NCI-H748 (cell line): ENCODE data around the gene STX10.

Experiments used
- DNase-seq: peaks from one replicate; lab custom pipeline; 2025; ENCODE audit not compliant: unreplicated experiment; lab: John Stamatoyannopoulos, UW

STX10 gene

DNA sequence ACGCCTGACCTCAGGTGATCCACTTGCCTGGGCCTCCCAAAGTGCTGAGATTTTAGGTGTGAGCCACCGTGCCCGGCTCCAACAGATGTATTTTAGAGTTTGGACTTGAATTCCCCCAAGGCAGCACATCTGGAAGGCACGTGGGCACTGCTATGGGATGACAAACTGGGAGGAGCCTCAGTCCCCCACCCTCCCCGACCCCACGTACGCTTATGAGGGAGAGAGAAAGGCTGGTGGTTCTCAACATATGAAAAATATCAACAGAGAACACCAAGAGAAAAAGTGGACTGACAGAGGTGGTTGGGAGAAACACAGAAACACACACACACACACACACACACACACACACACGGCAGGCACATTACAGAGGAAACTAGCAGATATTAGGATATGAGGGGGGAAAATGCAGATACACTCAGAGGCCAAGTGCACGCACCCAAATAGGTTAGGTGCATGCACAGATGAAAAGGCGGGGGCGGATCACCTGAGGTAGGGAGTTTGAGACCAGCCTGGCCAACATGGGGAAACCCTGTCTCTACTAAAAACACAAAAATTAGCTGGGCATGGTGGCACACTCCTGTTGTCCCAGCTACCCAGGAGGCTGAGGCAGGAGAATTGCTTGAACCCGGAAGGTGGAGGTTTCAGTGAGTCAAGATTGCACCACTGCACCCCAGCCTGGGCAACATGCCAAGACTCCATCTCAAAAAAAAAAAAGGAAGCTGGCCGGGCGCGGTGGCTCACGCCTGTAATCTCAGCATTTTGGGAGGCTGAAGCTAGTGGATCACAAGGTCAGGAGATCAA is 3.2 kb downstream of the STX10 start:
- no peak for DNase-seq

DNA sequence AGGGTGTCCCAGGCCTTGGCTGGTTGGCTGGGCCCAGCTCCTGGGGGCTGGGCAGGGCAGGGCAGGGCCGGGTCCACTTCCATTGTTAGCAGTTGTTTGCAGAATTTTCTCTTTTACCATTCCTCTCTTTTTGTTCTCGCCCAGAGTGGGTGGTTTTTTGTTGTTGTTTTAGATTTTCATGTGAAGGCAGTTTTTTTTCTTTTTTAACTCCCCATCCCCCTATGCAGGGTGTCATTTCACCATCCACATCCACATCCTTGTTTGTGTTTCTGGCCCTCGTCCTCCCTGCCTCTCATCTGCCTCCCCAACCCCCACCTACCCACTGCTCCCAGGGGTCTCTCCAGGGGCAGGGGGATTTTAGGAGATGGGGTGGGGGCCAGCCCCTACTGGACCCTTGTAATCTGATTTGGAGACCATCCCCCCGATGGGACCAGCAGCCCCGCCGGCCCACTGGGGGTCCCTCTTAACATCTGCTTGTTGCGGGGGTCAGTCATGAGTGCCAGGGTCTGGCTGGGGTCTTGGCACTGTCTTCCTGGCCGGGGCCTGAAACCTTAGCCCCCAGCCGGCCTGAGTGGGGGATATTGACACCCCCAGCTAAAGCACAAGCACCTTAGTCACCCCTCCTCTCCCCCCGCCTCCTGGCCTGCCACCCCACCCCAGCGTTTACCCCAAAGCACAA is 10.4 kb downstream of the STX10 start:
- DNase-seq: no peak

DNA sequence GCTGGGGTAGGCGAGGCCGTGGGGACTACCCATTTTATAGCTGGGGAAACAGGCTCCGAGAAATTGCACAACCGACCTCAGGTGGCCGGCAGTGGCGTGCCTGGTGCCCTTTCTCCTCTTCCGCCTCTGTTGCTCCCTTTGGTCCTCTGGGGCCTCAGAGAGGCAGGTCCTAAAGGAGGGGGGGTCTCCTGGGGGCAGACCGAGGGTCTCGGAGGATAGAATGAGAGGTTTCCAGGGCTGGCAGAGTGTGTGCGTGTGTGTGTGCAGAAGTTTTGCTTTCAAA is 11.3 kb downstream of the STX10 start:
- no peak for DNase-seq

DNA sequence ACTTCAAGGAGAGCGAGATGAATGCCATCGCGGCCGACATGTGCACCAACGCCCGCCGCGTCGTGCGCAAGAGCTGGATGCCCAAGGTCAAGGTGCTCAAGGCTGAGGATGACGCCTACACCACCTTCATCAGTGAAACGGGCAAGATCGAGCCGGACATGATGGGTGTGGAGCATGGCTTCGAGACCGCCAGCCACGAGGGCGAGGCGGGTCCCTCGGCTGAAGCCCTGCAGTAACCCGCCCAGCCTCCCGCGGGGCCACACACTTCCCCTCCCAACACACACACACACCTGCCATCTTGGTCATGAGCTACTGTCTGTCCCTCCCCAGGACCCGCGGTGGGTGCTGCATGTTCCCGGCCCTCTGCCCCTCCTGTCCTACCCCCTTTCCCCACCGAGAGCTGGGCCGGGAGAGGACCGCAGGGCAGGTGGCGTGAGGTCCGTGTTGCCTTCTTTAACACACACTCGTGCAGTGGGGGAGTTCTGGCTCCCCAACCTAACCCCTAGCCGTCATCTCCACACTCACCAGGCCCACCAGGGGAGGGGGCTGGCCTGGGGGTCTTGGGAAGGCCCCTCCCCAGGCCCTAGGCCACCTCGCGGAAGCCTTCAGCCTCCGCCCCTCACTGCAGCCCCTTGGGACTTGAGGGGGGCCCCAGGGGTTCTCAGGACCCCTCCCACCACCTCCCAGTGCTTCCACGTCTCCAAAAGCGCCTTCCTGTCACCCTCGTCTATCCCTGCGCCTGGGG is 11.8 kb downstream of the STX10 start:
- DNase-seq: no peak

DNA sequence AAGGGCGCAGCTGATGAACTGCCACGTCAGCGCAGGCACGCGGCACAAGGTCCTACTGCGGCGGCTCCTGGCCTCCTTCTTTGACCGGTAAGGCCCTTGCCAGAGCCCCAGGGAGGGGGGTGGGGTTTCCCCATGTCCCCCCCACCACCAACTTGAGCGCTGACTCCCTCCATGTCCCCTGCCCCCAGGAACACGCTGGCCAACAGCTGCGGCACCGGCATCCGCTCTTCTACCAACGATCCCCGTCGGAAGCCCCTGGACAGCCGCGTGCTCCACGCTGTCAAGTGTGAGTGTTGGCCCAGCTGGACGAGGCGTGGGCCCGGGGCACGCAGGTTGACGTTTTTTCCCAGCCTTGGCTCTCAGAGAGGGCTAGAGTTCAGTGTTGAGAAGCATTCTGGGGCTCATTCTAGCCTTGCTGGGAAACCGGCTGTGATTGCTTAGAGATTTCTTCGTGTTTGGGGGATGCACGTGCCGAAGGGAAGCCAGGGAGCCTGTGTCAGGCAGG is 12.8 kb downstream of the STX10 start:
- no peak for DNase-seq

DNA sequence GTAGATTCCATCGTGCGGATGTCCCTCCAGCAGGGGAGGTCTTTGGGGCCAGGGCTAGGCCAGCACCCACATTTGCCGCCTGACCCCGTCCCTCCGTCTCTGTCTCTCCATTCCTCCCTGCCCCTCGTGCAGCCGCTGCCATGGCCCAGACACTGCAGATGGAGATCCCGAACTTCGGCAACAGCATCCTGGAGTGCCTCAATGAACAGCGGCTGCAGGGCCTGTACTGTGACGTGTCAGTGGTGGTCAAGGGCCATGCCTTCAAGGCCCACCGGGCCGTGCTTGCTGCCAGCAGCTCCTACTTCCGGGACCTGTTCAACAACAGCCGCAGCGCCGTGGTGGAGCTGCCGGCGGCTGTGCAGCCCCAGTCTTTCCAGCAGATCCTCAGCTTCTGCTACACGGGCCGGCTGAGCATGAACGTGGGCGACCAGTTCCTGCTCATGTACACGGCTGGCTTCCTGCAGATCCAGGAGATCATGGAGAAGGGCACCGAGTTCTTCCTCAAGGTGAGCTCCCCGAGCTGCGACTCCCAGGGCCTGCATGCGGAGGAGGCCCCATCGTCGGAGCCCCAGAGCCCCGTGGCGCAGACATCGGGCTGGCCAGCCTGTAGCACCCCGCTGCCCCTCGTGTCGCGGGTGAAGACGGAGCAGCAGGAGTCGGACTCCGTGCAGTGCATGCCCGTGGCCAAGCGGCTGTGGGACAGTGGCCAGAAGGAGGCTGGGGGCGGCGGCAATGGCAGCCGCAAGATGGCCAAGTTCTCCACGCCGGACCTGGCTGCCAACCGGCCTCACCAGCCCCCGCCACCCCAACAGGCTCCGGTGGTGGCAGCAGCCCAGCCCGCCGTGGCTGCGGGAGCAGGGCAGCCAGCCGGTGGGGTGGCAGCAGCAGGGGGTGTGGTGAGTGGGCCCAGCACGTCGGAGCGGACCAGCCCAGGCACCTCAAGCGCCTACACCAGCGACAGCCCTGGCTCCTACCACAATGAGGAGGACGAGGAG is 14.8 kb downstream of the STX10 start:
- DNase-seq: no peak

DNA sequence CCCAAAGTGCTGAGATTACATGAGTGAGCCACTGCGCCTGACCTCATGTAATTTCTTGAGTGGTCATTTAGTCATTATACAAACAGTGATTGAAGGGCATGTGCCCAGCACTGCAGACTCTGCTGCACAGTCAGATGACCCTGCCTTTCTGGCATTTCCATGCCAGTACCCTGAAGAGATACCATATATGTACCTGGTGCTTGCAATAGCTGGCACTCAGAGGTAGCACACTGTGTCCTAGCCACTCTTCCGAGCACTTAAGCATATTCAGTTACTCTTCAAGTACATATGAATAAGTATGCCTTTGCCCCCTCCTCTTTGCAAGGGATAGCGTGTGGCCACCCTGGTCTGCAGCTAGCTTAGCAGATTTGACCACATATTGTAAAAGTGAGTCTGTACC is 15.5 kb downstream of the STX10 start:
- no peak for DNase-seq

DNA sequence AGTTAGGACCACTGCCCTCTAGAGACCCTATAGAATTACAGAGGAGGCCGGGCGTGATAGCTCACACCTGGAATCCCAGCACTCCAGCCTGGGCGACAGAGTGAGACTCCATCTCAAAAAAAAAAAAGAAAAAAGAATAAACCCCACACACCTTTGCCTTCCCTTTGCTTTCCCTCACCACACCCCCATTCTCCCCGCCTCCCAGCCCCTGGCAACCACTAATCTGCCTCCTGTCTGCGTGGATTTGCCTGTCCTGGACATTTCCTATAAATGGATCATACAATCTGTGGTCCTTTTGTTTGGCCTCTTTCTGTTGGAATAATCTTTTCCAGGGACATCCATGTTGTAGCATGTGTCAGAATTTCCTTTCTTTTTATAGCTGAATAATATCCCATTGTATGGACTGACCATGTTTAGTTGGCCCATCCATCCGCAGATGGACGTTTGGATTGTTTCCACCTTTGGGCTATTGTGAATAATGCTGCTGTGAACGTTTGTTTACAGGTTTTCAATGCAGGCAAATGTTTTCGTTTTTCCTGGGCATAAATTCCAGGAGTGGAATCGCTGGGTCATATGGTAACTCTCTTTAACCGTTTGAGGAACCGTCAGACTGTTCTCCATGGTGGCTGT is 16.8 kb downstream of the STX10 start:
- no peak for DNase-seq

DNA sequence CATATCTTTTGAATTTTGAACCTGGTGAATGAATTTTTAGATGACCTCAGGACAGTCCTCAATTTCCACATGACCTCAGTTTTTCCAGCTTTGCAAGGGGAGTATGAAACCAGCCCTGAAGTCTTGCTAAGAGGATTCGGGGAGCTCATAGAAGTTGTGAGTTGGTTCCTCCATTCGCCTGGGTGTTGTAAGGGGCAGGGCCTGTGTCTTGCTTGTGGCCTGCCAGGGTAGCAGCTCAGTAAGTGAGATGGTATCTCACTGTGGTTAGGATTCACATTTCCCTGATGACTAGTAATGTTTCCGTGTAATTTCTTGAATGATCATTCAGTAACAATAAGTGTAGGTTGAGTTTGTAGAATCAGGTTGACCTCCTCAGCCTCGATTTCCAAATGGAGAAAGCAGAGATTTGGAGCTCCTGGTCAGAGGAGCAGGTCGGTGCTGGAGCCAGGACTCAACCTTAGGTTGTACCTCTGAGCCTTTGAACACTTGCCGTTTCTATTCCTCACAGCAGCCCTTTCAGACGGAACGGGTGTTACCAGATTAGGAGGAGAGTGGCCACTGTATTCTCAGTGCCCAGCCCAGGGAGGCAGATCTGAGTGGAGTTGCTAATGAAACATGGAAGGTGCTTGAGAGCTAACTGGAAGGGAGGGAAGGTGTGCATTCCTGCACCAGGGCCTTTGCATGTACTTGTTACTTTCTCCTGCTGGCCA is 17.5 kb downstream of the STX10 start:
- no peak for DNase-seq

DNA sequence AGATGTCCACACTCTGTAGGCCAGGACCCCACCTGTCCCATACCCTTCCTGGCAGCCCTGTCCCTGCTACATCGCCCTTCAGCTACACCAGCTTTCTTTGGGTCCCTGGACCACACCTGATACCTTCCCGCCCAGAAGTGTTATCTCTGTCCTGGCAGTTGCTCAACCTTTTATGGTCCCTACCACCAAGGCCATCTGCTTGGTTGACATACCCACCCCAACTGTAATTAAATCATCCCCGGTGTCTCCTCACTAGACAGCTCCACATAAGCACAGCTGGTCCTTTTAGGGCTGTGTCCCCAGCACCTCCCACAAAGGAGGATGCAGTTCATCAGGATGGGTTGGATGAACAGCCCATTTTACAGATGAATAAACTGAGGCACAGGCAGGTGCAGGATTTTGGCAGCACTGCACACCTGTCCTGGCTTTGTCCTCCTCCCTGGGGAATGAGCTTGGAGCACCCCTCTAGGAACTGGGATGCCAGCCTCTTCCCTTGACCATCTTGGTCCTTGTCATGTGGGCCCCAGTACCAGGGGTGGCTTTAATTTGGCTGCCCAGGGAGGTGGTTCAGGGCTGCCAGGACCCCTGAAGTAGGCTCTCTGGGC is 19.2 kb downstream of the STX10 start:
- no peak for DNase-seq

DNA sequence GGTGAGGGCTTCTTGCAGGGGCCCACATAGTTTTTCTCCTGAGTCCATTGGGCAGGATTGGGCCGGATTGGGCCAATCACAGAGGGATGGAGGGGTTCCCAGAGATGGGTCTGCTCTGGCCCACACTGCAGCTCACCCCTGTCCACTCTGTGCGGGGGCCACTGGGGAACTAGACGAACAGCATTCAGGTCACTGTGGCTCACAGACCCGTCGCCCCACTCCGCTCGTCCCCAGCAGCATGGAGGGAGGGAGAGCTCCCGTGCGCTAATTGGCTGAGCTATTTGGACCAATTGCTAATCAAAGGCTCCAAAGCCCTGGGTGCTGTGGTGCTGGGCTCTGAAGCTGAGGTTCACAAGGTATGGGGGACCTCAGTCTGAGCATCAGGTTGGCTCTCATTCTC is 20.8 kb downstream of the STX10 start:
- no peak for DNase-seq

DNA sequence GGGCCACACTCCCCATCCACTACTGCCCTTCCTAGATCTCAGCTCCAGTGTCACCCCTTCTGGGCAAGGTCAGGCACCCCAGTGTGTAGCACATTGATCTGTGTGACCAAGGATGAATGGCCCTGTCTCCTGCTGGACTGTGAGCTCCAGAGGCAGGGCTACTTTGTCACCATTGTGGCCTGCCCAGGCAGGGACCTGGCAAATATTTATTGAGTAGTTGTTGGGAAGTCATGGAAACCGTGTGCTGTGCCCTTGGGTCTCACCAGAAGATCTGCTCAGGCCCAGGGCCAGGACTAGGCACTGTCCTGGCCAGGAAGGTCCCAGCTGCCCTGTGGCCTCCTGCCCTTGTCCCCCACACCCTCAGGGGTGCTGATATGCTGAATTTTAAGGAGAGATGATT is 21.6 kb downstream of the STX10 start:
- DNase-seq: no peak

DNA sequence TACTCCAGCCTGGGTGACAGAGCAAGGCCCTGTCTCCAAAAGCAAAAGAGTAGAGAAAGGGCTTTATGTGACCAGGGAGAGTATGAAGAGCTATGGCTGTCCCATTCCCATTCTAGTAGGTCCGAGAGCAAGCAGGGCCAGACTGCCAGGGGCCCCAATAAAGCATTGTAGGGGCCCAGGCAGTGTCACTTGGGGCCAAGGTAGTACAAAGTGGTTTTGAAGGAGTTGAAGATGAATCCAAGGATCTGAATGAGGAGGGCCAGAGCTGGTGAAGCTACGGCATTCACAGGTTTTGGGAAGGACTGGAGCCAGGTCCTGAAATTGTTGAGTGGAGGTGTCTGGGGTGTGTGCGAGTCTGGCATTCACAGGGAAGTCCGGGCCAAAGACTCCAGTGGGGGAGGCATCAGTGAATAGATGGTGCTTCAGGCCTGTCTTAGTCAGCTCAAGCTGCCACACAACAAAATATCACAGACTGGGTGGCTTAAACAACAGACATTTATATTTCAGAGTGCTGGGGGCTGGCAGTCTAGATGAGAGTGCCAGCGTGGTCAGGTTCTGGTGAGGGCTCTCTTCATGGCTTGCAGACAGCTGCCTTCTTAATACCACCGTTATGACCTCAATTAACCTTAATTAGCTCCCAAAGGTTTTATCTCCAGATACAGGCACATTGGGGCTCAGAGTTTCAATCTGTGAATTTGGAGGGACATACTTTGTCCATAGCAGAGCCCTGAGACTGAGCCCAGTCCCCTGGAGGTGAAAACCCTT is 22.2 kb downstream of the STX10 start:
- no peak for DNase-seq

DNA sequence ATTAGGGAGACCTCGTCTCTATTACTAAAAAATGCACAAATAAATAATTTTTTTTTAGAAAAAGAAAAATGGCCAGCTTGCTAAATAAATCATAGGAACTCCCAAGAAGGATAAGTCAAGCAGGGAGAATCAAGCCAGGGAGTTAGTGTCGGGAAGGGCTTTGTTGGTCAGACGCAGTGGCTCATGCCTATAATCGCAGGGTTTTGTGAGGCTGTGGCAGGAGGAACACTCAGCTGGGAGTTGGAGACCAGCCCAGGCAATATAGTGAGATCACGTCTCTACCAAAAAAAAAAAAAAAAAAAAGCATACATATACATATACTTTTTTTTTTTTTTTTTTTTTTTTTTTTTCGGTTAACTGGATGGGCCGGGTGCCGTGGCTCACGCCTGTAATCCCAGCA is 23.1 kb downstream of the STX10 start:
- DNase-seq: no peak

DNA sequence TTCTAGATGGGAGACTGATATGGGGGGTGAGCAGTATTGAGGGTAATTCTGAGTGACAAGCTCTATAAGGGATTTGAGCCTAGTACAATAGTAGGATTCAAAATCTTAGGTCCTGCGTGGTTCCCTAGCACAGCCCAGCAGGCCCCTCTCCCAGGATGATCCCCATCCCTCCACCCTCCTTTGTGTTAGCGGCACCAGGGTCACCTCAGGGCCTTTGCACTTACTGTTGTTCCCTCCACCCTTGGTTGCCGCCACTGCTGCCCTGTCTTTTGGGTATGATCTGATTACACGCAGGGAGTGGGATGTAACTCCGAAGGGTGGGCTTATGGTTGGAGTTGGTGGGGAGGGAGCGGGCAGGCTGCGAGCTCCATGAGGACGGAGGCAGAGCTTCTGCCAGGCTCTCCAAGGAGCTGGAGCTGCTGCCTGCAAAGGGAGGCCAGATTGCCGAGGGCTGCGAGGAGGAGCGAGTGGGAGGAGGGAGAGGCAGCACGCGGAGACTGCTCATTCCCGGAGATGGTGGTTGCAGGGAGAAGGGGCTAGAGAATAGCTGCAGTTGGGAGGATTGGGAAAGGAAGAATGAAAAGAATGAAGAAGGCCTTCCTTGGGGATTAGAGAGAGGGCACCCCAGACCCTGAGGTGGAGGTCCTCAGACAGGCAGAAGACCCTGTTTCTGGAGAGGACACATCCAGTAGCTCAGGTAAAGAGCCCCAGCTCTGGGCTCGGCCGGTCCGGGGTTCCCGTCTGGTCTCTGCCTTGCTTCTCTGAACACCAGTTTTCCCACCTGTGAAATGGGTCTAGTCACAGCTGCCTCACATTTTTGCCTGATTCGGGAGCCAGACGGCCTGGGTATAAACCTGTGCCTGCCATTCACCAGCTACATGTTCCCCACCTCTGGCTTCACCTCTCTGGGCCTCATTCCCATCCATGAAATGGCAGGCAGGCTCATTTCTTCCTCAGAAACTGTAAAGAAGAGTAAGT is 26.9 kb downstream of the STX10 start:
- DNase-seq: no peak

DNA sequence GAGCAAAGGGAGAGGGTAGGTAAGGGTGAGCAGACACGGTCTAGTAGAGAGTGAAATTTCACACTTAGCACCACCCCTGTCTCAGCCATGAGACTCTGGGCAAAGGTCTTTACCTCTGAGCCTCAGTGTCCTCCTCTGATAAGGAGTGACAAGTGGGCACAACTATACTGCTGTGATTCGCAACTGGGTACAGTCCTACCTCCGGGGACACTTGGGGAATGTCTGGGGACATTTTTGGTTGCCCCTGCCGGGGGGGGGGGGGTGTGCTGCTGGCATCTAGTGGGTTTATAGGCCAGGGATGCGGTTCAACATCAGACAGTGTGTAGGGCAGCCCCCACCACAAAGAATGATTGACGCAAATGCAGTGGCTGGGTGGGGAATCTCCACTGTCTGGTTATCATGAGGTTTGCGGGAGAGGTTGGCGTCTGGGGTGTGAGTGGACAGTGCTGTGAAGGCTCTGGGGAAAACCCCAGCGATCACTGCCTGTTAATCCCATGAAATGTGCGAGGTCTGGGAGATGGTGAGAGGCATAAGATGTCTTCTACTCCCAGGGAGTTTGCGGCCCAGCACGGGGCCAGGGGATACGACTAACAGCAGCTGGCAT is 27.8 kb downstream of the STX10 start:
- no peak for DNase-seq
